GM12864 (cell line): ENCODE results near the gene RNASET2.
"Not testable (repeated sequence)": the region's sequence is repeated elsewhere in the genome, so short reads cannot be mapped to it uniquely, and the experiment has no call there.

Experiments used
- DNase-seq: peaks from one replicate; pipeline ENCODE4 v3.0.0-alpha.2; 2011; ENCODE audit warnings: low read depth
- H3K4me3 ChIP-seq: 2 replicates; pipeline ENCODE4 v1.5.1; 2011; ENCODE audit warnings: mild to moderate bottlenecking, low read depth, low read length, control low read depth
- TF ChIP-seq, protein P1 (sequence below): IDR thresholded peaks from 2 replicates; pipeline ENCODE4 v1.5.1; 2011; ENCODE audit warnings: low read depth, mild to moderate bottlenecking, moderate library complexity, low read length, control low read depth, inconsistent platforms; ENCODE audit errors: missing control alignments

Gene RNASET2

DNA sequence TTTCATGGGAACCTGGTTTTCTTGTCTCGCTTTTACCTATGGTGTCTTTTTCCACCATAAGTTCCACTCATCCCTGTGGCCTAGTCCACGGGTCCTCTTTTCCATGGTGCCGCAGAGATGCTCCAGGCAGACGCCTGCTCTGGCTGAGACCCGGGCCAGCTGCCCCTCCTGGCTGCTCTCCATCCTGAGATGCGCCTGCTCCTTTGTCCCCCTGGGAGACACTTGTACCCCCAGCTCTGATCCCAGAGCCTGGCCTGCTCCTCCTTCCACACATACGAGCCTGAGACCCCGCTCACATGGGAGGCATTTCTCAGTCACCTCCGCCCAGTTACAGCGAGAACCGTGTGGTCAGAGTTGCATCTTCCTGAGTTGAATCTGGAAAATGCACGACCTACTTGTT lies 29.6 kb downstream of the RNASET2 start:
- DNase-seq = no peak
- no peak overlapping the region for H3K4me3 ChIP-seq
- TF ChIP-seq, protein P1, sequence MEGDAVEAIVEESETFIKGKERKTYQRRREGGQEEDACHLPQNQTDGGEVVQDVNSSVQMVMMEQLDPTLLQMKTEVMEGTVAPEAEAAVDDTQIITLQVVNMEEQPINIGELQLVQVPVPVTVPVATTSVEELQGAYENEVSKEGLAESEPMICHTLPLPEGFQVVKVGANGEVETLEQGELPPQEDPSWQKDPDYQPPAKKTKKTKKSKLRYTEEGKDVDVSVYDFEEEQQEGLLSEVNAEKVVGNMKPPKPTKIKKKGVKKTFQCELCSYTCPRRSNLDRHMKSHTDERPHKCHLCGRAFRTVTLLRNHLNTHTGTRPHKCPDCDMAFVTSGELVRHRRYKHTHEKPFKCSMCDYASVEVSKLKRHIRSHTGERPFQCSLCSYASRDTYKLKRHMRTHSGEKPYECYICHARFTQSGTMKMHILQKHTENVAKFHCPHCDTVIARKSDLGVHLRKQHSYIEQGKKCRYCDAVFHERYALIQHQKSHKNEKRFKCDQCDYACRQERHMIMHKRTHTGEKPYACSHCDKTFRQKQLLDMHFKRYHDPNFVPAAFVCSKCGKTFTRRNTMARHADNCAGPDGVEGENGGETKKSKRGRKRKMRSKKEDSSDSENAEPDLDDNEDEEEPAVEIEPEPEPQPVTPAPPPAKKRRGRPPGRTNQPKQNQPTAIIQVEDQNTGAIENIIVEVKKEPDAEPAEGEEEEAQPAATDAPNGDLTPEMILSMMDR = no peak

DNA sequence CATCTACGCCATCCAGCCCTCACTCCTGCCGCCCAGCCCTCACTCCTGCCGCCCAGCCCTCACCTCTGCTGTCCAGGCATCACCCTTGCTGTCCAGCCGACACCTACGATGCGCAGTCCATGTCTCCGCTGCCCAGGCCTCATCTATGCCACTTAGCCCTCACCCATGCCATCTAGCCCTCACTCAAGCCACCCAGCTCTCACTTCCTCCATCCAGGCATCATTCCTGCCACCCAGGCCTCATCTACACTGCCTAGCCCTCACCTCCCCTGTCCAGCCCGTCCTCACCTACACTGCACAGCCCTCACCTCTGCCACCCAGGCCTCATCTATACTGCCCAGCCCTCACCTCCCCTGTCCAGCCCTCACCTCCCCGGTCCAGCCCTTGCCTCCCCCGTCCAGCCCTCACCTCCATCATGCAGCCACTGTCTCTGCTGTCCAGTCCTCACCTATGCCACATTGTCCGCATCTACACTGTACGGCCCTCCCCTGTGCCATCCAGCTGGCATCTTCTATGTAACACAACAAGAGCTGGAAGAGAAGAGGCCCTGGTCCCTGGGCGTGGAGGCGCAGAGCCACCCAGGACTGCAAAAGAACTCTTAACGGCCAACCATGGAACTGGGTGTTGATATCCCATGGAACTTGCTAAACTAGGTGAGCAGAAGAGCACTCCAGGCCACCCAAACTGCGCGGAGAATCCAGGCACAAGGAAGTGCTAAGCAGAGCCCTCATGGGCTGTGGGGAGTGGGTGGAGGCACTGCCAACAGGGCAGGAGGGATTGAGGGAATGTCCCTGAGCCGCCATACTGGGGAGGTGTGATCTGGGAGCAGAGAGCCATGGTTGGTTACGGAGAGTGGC lies 31.0 kb downstream of the RNASET2 start:
- no peak for DNase-seq

DNA sequence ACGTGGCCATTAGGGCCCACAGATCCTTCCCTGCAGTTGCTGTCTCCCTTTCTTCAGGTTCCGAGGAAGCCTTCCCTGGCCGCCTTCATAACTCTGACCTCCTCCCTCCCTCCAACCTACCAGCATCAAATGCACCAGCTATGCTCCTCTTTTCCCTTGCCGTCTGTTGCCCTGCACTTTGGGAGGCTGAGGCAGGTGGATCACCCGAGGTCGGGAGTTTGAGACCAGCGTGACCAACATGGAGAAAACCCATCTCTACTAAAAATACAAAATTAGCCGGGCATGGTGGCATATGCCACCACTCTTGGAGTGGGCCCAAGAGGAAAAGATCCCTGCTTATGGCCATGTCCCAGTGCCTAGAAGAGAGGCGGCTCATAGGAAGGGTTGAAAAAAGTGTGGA lies 31.8 kb downstream of the RNASET2 start:
- H3K4me3 ChIP-seq = no peak overlapping the region
- no peak for DNase-seq
- TF ChIP-seq, protein P1 = no peak

More for the DNA sequence above, 31.0 kb downstream of the RNASET2 start:
- TF ChIP-seq, protein P1 = no peak
- no peak overlapping the region for H3K4me3 ChIP-seq

DNA sequence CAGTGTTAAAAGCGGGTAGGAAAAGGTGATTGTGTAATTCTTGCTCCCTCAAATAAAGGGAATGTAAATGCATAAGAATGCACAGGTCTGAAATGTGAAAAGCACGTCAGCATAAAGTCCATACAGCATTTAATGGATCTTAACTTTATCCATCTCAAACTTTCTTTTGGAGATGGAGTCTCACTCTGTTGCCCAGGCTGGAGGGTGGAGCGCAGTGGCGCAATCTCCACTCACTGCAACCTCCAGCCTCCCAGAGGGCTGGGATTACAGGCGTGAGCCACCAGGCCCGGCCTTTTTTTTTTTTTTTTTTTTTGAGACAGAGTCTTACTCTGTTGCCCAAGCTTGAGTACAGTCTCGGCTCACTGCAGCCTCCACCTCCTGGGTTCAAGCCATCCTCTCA lies 33.4 kb downstream of the RNASET2 start:
- TF ChIP-seq, protein P1 = no peak
- H3K4me3 ChIP-seq = no peak overlapping the region
- DNase-seq = no peak

DNA sequence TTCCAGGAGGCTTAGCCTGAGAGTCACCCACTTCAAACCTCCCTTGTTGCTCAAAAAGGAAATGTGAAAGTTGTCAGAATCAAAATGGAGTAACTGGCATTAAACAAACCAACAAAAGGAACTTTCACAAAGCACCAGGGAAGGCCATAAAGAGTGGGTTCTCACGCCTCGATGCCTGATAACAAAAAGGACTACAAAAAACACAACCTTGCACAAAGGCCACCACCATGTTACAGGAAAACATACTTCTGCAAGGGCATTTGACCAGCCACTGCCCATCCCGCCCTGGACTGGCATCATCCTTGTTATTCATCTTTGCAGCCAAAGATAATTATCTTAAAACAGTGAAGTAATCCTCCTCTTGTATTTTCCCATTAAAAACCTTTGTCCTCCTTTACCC lies 34.8 kb downstream of the RNASET2 start:
- DNase-seq = no peak
- TF ChIP-seq, protein P1 = no peak
- H3K4me3 ChIP-seq = no peak overlapping the region

DNA sequence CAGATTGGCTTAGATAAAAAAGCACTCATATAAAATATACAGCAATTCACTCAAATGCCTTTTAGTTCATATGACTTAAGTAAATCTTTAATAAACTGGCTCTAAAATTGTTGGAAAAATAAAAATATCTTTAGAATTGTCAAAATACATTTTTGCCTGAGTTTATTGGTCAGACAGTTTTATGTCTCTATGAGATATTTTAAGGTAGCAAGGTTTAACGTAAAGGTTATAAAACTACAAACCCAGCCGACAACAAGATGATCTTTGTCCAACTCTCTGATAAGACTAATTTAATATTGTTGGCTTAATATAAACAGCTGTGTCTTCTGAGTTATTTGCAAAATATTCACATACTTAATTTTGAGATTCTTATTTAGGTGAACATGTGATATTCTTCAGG lies 39.5 kb downstream of the RNASET2 start:
- no peak for DNase-seq
- no peak overlapping the region for H3K4me3 ChIP-seq
- TF ChIP-seq, protein P1 = no peak

DNA sequence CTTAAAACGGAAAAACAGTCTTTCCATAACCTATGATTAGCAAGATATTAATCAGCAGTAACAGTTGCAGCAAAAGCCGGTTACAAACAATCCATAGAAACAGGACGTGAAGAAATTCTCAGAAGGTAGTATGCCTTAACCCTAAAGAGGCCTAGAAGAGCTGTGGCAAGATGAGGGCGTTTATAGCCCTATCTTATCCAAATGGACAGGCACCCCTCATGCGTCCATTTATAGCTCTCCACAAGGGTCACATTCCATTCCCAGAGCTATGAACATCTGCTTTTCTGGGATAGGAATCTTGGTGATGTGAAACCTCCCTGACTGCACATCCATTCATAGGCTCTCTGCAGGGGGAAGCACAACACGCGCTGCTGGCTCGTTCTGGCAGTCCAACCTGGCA lies 40.9 kb downstream of the RNASET2 start:
- H3K4me3 ChIP-seq, DNase-seq: not testable (repeated sequence)

DNA sequence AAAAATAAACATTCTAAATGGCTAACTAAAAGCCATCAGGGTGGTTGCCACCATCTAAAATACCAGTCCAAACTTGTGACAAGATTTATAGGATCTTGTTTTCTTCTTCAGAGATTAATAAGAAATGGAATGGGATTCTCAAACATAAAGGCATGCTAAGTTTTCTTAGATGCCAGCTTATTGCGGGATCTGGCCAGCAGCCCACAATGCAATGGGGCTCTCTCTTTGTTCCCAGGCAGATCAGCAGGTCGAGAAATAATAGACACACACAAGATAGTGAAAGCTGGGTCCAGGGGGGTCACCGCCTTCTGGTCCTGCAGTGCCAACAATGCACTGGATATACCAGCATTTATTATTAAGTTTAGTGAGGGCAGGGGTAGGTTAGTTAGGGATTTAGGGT lies 41.4 kb downstream of the RNASET2 start:
- not testable (repeated sequence) for DNase-seq, H3K4me3 ChIP-seq
